Astrocyte (in vitro differentiated cells and primary cell): ENCODE results near the gene SDR42E2. TPM values are rescaled to one million over a fixed set of nuclear protein-coding genes. Genes with fewer than 3 reads are reported as not detected.

Experiments used
- DNase-seq: peaks from one replicate; pipeline ENCODE4 v3.0.0-alpha.2; 2010; ENCODE audit warnings: low read depth
- FAIRE-seq: peaks from 2 replicates; lab custom pipeline; 2011; peaks lifted over from hg19 to GRCh38; lab: Jason Lieb, UNC
- H2AFZ ChIP-seq: 2 replicates; pipeline ENCODE4 v1.6.0; 2012; ENCODE audit warnings: low read depth, low read length, inconsistent platforms
- H3K27ac ChIP-seq: 2 replicates; pipeline ENCODE4 v1.5.1; 2011; ENCODE audit warnings: low read depth, low read length, inconsistent platforms
- H3K27me3 ChIP-seq: 2 replicates; pipeline ENCODE4 v1.6.0; 2011; ENCODE audit warnings: low read length, inconsistent platforms; ENCODE audit not compliant: insufficient read depth
- H3K36me3 ChIP-seq: 2 replicates; pipeline ENCODE4 v1.5.1; 2011; ENCODE audit warnings: low read length, inconsistent platforms; ENCODE audit not compliant: insufficient read depth
- H3K4me1 ChIP-seq: 2 replicates; pipeline ENCODE4 v1.5.1; 2011; ENCODE audit warnings: low read length, inconsistent platforms; ENCODE audit not compliant: insufficient read depth
- H3K4me2 ChIP-seq: 2 replicates; pipeline ENCODE4 v1.6.0; 2012; ENCODE audit warnings: low read length, inconsistent platforms
- H3K4me3 ChIP-seq: 2 replicates; pipeline ENCODE4 v1.5.1; 2011; ENCODE audit warnings: low read depth, mild to moderate bottlenecking, low read length, inconsistent platforms; ENCODE audit not compliant: insufficient read depth
- H3K79me2 ChIP-seq: 2 replicates; pipeline ENCODE4 v1.6.0; 2012; ENCODE audit warnings: mild to moderate bottlenecking, low read length, inconsistent platforms; ENCODE audit not compliant: insufficient read depth
- H3K9ac ChIP-seq: 2 replicates; pipeline ENCODE4 v1.6.0; 2012; ENCODE audit warnings: mild to moderate bottlenecking, low read length, inconsistent platforms
- H3K9me3 ChIP-seq: 2 replicates; pipeline ENCODE4 v1.5.1; 2012; ENCODE audit warnings: low read depth, mild to moderate bottlenecking, low read length, inconsistent platforms; ENCODE audit not compliant: insufficient read depth
- H4K20me1 ChIP-seq: 2 replicates; pipeline ENCODE4 v1.6.0; 2012; ENCODE audit warnings: low read length, inconsistent platforms; ENCODE audit not compliant: insufficient read depth
- H3K27ac Mint-ChIP-seq: one replicate; pipeline ENCODE4 v1.8.0; 2021; ENCODE audit warnings: mild to moderate bottlenecking, mixed read lengths; ENCODE audit not compliant: unreplicated experiment
- H3K27me3 Mint-ChIP-seq: one replicate; pipeline ENCODE4 v1.8.0; 2021; ENCODE audit warnings: low read depth, mixed read lengths; ENCODE audit not compliant: unreplicated experiment
- H3K36me3 Mint-ChIP-seq: one replicate; pipeline ENCODE4 v1.8.0; 2021; ENCODE audit warnings: low read depth, mixed read lengths; ENCODE audit not compliant: unreplicated experiment
- H3K4me1 Mint-ChIP-seq: one replicate; pipeline ENCODE4 v1.8.0; 2021; ENCODE audit warnings: low read depth, mixed read lengths; ENCODE audit not compliant: unreplicated experiment
- H3K4me3 Mint-ChIP-seq: one replicate; pipeline ENCODE4 v1.8.0; 2021; ENCODE audit warnings: mild to moderate bottlenecking, moderate library complexity, mixed read lengths; ENCODE audit not compliant: unreplicated experiment
- H3K9me3 Mint-ChIP-seq: one replicate; pipeline ENCODE4 v1.8.0; 2021; ENCODE audit warnings: mild to moderate bottlenecking, mixed read lengths; ENCODE audit not compliant: unreplicated experiment
- EZH2 ChIP-seq: IDR thresholded peaks from 2 replicates; pipeline ENCODE4 v1.6.1; 2012; ENCODE audit warnings: mild to moderate bottlenecking, low read length, inconsistent platforms; ENCODE audit not compliant: insufficient read depth
- total RNA-seq: library from RNA; stranded (reverse); gene quantifications from 2 replicates; pipeline ENCODE4 v1.2.1, GENCODE V29; 2021
- TF ChIP-seq, protein P1 (sequence below): IDR thresholded peaks from 2 replicates; pipeline ENCODE4 v1.5.1; 2011; ENCODE audit warnings: low read depth, mild to moderate bottlenecking, inconsistent platforms, low read length, moderate library complexity; ENCODE audit not compliant: insufficient read depth

The SDR42E2 gene
- total RNA-seq, 1 donor from 2014 or later = not detected

DNA sequence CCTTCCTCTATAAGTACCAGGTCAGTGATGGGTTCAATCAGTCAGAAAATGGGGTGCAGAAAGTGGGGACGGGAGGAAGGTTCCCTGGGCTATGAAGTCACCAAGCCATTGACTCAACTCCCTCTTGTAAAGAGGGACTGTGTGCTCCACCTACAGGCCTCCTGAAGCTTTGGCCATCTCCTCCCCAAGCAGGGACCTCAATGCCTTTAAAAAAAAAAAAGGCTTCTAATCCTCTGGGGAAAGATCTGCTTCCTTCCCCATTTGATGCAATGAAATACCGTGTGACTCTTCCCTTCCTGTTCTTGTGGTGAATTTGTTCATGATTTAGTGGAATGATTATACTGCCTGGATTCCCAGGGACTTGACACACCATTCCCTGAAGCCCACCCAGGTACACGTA is 39.2 kb upstream of the SDR42E2 start:
- Histone ChIP-seq H3K4me3 (no peak overlapping the region), H3K79me2 (no peaks in the 10 kb centered on the region), H2AFZ (no peak overlapping the region), H3K4me2 (no peak overlapping the region), H3K27me3 (no peaks in the 10 kb centered on the region), H3K27ac (no peak overlapping the region), H3K9me3 (no peaks in the 10 kb centered on the region), H3K9ac (no peak overlapping the region), H3K36me3 (no peaks in the 10 kb centered on the region), H4K20me1 (no peaks in the 10 kb centered on the region), H3K4me1 (no peaks in the 10 kb centered on the region)
- peaks cover 8% of the 10 kb centered on the region for H3K9me3 Mint-ChIP-seq
- H3K4me3 Mint-ChIP-seq = no peak overlapping the region
- FAIRE-seq = no peak
- H3K27ac Mint-ChIP-seq = no peak overlapping the region
- no peak for DNase-seq
- H3K27me3 Mint-ChIP-seq = peaks cover 23% of the 10 kb centered on the region
- TF ChIP-seq EZH2 = no peak
- no peaks in the 10 kb centered on the region for H3K4me1 Mint-ChIP-seq
- no peaks in the 10 kb centered on the region for H3K36me3 Mint-ChIP-seq

DNA sequence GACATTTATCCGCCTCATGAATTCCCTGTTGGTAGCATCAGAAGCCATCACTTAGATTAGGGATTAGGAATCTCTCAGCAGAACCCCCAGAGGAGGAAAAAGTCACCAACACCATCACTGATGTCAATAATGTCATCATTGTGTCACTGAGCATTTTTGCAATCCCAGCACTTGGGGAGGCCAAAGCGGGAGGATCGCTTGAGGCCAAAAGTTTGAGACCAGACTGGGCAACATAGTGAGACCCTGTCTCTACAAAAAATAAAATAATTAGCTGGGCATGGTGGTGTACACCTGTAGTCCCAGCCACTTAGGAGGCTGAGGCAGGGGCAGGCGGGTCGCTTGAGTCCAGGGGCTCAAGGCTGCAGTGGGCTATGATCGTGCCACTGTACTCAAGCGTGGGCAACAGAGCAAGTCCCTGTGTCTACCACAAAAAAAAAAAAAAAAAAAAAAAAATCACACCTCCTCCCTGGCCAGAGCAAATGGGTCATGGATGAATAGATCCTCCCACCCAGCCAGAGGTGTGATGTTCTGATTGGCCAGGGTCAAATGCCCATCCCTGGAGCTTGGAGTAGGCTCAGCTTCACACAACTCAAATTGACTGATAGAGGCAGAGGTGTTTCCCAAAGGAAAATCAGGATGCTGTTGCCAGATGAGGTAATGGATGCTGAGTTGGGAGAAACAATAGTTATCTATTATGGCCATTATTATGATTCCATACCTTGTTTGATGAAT is 38.4 kb upstream of the SDR42E2 start:
- Histone ChIP-seq H3K36me3 (no peaks in the 10 kb centered on the region), H3K9me3 (no peaks in the 10 kb centered on the region), H3K27ac (no peak overlapping the region), H4K20me1 (no peaks in the 10 kb centered on the region), H3K9ac (no peak overlapping the region), H3K4me3 (no peak overlapping the region), H3K79me2 (no peaks in the 10 kb centered on the region), H3K4me2 (no peak overlapping the region), H2AFZ (no peak overlapping the region), H3K4me1 (no peaks in the 10 kb centered on the region), H3K27me3 (no peaks in the 10 kb centered on the region)
- H3K36me3 Mint-ChIP-seq = no peaks in the 10 kb centered on the region
- no peak overlapping the region for H3K4me3 Mint-ChIP-seq
- H3K4me1 Mint-ChIP-seq = no peaks in the 10 kb centered on the region
- peaks cover 24% of the 10 kb centered on the region for H3K27me3 Mint-ChIP-seq
- H3K9me3 Mint-ChIP-seq = peaks cover 14% of the 10 kb centered on the region
- FAIRE-seq (no peak), DNase-seq (no peak)
- H3K27ac Mint-ChIP-seq = no peak overlapping the region
- TF ChIP-seq, protein P1, sequence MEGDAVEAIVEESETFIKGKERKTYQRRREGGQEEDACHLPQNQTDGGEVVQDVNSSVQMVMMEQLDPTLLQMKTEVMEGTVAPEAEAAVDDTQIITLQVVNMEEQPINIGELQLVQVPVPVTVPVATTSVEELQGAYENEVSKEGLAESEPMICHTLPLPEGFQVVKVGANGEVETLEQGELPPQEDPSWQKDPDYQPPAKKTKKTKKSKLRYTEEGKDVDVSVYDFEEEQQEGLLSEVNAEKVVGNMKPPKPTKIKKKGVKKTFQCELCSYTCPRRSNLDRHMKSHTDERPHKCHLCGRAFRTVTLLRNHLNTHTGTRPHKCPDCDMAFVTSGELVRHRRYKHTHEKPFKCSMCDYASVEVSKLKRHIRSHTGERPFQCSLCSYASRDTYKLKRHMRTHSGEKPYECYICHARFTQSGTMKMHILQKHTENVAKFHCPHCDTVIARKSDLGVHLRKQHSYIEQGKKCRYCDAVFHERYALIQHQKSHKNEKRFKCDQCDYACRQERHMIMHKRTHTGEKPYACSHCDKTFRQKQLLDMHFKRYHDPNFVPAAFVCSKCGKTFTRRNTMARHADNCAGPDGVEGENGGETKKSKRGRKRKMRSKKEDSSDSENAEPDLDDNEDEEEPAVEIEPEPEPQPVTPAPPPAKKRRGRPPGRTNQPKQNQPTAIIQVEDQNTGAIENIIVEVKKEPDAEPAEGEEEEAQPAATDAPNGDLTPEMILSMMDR = no peak
- no peak for TF ChIP-seq EZH2

DNA sequence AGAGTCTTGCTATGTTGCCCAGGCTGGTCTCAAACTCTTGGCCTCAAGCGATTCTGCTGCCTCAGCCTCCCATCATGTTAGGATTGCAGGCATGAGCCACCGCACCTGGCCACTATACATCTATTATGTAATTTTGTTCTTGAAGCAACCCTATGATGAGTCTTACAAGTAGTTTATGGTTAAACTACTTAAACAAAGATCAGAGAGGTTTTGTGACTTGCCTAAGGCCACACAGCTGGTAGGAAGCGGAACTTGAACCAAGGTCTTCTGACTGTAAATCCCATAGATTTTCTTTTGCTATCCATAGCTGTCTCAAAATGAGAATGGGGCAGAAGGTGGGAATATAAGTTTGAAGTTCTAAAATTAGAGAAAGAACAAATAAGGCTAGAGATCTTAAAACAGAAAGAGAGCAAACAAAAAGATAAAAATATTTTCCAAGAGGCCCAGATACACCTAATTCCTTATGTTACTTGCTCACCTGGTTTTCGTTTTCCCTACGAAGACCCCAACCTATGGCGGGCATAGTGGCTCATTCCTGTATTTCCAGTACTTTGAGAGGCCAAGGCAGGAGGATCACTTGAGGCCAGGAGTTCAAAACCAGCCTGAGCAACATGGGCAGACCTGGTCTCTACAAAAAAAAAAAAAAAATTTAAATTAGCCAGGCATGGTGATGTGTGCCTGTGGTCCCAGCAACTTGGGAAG is 37.6 kb upstream of the SDR42E2 start:
- no peaks in the 10 kb centered on the region for H3K36me3 ChIP-seq
- H3K9me3 ChIP-seq = no peaks in the 10 kb centered on the region
- Mint-ChIP-seq H3K9me3 (peaks cover 16% of the 10 kb centered on the region), H3K27ac (no peak overlapping the region), H3K4me1 (no peaks in the 10 kb centered on the region), H3K36me3 (no peaks in the 10 kb centered on the region), H3K27me3 (peaks cover 28% of the 10 kb centered on the region), H3K4me3 (no peak overlapping the region)
- no peak overlapping the region for H3K4me3 ChIP-seq
- H2AFZ ChIP-seq = no peak overlapping the region
- no peaks in the 10 kb centered on the region for H4K20me1 ChIP-seq
- H3K27ac ChIP-seq = no peak overlapping the region
- FAIRE-seq (no peak), DNase-seq (no peak)
- no peak overlapping the region for H3K9ac ChIP-seq
- H3K4me1 ChIP-seq = no peaks in the 10 kb centered on the region
- TF ChIP-seq EZH2 = no peak
- TF ChIP-seq, protein P1 = no peak
- H3K79me2 ChIP-seq = no peaks in the 10 kb centered on the region
- no peaks in the 10 kb centered on the region for H3K27me3 ChIP-seq
- no peak overlapping the region for H3K4me2 ChIP-seq
